Measurements from ENCODE around the gene DMBX1.

The DMBX1 gene

DNA sequence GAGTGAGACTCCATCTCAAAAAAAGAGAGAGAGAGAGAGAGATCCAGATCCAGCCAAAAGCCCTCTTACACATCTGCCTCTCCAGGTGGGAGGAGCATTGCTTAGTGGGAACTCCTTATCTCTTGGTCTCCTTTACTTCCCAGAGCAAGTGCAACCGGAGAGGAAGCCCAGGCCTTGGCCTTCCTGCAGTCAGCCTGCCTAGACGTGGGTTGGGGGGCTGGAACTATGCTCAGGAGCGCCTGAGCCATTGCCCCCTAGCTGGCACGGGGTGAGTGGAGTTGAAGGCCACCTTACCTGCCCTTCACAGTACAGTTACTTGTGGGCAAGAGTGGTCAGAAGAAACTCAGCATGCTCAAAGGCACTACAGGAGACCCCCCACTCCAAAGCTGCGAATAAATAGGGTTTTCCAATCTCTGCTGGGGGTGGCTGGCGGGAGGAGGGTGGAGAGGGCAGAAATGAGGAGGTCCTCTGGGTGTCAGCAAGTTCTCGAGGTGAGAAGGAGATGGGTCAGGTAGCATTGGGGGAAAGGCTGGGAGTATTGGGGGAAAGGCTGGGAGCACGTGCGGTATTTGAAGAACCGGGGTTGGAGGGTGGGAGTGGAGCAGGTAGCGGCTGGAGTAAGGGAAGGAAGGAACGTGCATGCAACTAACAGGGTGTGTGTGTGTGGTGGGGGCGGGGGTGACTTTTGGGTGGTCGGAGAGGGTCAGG, 4.7 kb upstream of the DMBX1 start:
- DNase-seq: no peak

- no peak for DNase-seq
Observed at GRCh38 chr1:46485564-46486431, 3.8 kb upstream of the DMBX1 start.

DNA sequence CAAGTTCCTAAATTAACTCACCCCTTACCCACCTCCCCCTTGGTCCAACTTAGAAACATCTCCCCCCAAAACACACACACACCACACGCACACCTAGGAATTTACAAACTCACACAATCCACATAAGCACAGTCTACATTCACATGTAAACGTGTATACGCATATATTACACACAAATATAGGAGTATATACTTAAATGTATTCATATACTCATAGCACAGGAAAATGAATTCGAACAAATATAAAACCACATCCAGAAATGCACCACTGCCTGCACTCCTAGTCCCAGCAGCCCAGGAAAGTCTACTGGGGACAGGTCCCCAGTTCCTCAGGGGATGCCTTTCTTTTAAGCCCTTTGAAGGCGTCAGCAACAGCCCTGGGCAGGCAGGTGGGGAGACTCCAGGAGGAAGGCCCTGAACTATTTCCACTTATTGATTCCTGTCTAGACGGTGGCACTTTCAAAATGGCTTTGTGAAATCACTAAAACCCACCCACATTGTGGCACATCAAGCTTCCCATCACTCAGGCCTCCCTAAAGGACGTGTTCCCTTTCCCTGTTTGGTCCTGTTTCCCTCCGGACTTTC, 3.1 kb upstream of the DMBX1 start:
- DNase-seq: no peak

DNA sequence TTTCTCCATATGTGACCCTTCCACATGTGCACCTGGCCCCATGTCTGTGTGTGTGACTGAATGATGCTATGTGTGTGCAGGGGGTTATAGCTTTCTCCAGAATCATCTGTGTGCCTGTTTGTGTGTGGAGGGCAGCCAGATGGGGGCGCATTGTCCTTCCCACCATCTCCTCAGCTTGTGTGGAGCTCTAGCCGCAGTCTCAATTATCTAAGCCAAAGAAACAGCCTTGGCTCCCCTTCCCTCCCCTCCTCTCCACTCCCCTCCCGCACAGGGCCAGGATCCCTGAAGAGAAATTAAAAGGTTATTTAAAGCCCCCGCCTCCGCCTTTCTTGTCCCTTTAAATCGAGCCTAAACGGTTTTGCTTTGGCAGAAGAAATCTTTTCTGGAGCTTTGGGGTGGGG, 1.8 kb upstream of the DMBX1 start:
- DNase-seq: peak; percentile 20

GRCh38 chr1:46488343-46489168, 1.1 kb upstream of the DMBX1 start:
- no peak for DNase-seq

- DNase-seq: no peak
Observed at GRCh38 chr1:46489169-46489637, 433 bp upstream of the DMBX1 start.

- no peak for DNase-seq
Observed at GRCh38 chr1:46490406-46490655, 695 bp downstream of the DMBX1 start.

DNA sequence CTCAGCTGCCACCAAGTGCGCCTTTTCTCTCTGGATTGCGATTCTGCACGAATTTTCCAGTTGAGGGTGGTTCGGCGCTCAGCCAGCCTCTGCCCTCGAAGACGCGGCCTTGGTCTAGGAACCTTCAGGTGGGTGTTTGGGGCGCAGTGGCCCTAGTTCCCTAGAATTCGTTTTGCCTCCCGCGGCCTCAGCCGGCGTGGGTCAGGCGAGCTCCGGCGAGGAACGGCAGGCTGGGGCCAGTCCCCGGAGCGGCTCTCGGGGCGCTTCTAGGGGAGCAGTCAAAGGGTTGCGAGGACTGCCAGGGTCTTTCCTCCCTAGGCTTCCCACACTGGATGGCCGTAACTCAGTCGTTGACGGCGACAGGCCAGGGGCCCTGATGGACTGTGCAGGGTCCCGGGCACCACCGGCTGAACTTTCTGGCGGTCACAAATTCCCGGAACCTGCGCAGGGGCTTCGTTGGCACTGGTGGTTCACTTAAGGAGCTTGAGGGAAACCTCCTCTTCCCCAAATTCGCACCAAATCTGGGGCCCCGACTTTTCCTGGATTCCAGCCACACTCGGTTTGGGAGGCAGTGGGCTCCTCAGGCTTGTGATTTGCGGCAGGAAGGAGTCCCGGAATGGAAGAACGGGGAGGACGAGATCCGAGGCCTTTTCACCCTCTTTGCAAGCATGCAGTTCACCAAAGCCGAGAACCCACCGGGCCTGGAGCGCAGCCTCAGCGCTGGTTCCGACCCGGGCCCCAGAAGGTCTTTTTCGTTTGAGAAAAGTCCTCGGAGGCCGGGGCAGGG, 1.2 kb downstream of the DMBX1 start:
- no peak for DNase-seq

GRCh38 chr1:46491443-46492268, 2.0 kb downstream of the DMBX1 start:
- no peak for DNase-seq

- DNase-seq: no peak
Observed at GRCh38 chr1:46492269-46492853, 2.7 kb downstream of the DMBX1 start.

GRCh38 chr1:46492871-46493270, 3.2 kb downstream of the DMBX1 start:
- DNase-seq: no peak

GRCh38 chr1:46493316-46494032, 3.8 kb downstream of the DMBX1 start:
- DNase-seq: no peak

DNA sequence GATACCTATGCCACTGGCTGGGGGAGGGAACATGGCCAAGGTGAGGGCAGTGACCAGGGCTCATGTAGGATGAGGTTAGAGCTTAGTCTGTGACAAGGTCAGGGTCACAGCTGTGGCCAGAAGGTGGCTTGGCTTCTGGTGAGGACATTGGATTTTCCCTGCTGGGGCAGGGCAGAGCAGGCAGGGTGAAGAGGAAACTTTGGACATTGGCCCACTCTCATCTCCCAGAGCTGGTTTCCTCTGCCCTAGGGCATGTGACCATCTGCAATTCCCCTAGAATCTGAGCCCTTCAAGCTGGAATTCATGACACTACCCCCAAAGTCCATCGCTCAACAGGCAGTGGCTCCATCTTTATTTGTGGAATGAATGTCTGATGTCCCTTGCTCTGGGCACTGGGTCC, 5.3 kb downstream of the DMBX1 start:
- no peak for DNase-seq

- no peak for DNase-seq
Observed at GRCh38 chr1:46495778-46496177, 6.1 kb downstream of the DMBX1 start.

- DNase-seq: no peak
Observed at GRCh38 chr1:46496505-46496904, 6.9 kb downstream of the DMBX1 start.

DNA sequence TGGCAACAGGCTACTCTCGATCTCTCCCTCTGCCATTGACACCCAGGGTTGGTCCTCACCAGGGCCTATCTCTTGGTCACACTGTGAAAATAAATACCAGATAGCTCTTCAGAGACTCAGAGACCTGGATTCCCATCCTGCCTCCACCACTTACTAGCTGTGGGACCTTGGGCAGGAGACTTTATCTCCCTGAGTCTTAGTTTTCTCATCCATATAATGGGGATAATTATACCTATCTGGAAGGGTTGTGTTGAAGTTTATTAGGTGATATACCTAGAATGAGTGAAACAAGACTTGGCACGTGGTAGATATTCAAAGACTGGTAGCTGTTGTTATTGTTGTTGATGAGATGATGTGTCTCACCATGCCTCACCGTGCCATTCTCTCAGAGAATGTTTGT, 7.4 kb downstream of the DMBX1 start:
- no peak for DNase-seq

- DNase-seq: no peak
Observed at GRCh38 chr1:46497665-46498064, 8.0 kb downstream of the DMBX1 start.

GRCh38 chr1:46501528-46501927, 11.9 kb downstream of the DMBX1 start:
- DNase-seq: no peak

- DNase-seq: peak; percentile 32
Observed at GRCh38 chr1:46503421-46503820, 13.8 kb downstream of the DMBX1 start.

DNA sequence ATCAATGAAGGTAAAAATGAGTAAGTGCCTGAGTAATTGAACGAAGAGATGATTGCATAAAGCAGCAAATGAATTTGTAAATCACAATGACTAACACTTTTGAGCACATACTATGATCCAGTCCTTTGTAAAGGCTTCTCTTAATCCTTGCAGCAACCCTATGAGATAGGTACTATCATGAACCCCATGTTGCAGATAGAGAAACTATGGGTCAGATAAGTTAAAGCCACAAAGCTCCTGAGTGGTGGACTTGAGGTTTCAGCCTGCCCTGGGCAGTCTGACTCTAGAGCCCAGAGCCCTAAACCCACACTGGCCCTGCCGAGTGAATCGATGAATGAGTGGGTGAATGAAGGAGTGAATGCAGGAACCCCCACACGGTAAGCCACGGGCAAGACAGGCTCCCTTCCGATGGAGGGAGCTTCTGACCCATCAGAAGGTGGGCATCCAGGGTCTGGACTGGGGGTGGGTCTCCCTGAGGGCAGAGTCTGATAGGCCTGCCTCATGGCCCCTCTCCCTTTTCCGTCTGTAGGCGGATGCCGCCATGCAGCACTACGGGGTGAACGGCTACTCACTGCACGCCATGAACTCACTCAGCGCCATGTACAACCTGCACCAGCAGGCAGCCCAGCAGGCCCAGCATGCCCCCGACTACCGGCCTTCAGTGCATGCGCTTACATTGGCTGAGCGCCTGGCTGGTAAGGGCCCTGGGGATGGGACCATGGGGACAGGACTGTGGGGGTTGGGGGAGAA, 17.0 kb downstream of the DMBX1 start:
- DNase-seq: no peak

All from fibroblast of upper back skin (primary cell).